Measurements from ENCODE around the gene PRDM5.

GRCh38 chr4:120769227-120769626, 153.3 kb downstream of the PRDM5 start:
- no peak for TF ChIP-seq EZH2 (IDR thresholded peaks at IDR 0.05; ENCODE audit: insufficient read depth, low read length)
- TF ChIP-seq, protein P1, sequence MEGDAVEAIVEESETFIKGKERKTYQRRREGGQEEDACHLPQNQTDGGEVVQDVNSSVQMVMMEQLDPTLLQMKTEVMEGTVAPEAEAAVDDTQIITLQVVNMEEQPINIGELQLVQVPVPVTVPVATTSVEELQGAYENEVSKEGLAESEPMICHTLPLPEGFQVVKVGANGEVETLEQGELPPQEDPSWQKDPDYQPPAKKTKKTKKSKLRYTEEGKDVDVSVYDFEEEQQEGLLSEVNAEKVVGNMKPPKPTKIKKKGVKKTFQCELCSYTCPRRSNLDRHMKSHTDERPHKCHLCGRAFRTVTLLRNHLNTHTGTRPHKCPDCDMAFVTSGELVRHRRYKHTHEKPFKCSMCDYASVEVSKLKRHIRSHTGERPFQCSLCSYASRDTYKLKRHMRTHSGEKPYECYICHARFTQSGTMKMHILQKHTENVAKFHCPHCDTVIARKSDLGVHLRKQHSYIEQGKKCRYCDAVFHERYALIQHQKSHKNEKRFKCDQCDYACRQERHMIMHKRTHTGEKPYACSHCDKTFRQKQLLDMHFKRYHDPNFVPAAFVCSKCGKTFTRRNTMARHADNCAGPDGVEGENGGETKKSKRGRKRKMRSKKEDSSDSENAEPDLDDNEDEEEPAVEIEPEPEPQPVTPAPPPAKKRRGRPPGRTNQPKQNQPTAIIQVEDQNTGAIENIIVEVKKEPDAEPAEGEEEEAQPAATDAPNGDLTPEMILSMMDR (IDR thresholded peaks at IDR 0.05; ENCODE audit: insufficient read depth, low read depth, low read length) = no peak
